A549 (cell line): ENCODE data around the gene INSL4. TPM values are rescaled to one million over a fixed set of nuclear protein-coding genes. Genes with fewer than 3 reads are reported as not detected.

Experiments used
- ATAC-seq, 2 experiments: fragments of 200-7000 bp in 1 of 2; fragments of >200 bp in 1 of 2; cut with Nextera tagmentation in 1 of 2; cut with Tn5 transposase in 1 of 2; 3 replicates each; pipeline versions ENCODE4 v1.8.0 to v1.9.1; 2018 to 2020; ENCODE audit warnings: mild to moderate bottlenecking in 1 of 2, moderate library complexity in 1 of 2
- CTCF ChIA-PET: fragments of 300-600 bp; sonication (Branson Sonifier 250); formaldehyde crosslinking; extraction: SDS; loops from one replicate; lab custom pipeline; 2021; ENCODE audit warnings: antibody characterized with exemption, inconsistent platforms; lab: Yijun Ruan, JAX
- POLR2A ChIA-PET: fragments of 350-600 bp; formaldehyde crosslinking; extraction: SDS; loops from one replicate; lab custom pipeline; 2021; ENCODE audit warnings: antibody characterized with exemption, inconsistent platforms; lab: Yijun Ruan, JAX
- DNase-seq, 2 experiments: peaks; one replicate each; pipeline versions ENCODE4 v3.0.0 to v3.0.0-alpha.2; 2011 to 2016; ENCODE audit warnings: low read depth in 1 of 2, low spot score in 1 of 2
- FAIRE-seq: peaks from 2 replicates; lab custom pipeline; 2011; peaks lifted over from hg19 to GRCh38; lab: Jason Lieb, UNC
- H3K27ac ChIP-seq, 2 experiments: fragments of >200 bp; sonication (Bioruptor Twin); formaldehyde crosslinking; 3 replicates each; pipeline ENCODE4 v1.5.1; 2016 to 2017
- H3K4me1 ChIP-seq: fragments of >200 bp; sonication (Bioruptor Twin); formaldehyde crosslinking; 3 replicates; pipeline ENCODE4 v1.6.1; 2016
- H3K4me2 ChIP-seq: fragments of >200 bp; sonication (Bioruptor Twin); formaldehyde crosslinking; 3 replicates; pipeline ENCODE4 v1.6.1; 2016
- H3K4me3 ChIP-seq: fragments of >200 bp; sonication (Bioruptor Twin); formaldehyde crosslinking; 3 replicates; pipeline ENCODE4 v1.5.1; 2016
- H3K9me3 ChIP-seq: fragments of >200 bp; sonication (Bioruptor Twin); formaldehyde crosslinking; 3 replicates; pipeline ENCODE4 v1.6.1; 2016
- EHF ChIP-seq: fragments of 250-450 bp; sonication (Bioruptor Pico); IDR thresholded peaks from 2 replicates; pipeline ENCODE4 v1.5.0; 2020; ENCODE audit warnings: mild to moderate bottlenecking
- ESRRA ChIP-seq: fragments of 150-350 bp; IDR thresholded peaks from 2 replicates; pipeline ENCODE4 v1.6.1; 2014; ENCODE audit warnings: mild to moderate bottlenecking, low read length, borderline replicate concordance
- HDAC2 ChIP-seq: fragments of 200-600 bp; sonication (generic); IDR thresholded peaks from 2 replicates; pipeline ENCODE4 v1.6.1; 2016
- HEYL ChIP-seq: fragments of 250-450 bp; sonication (Bioruptor Pico); IDR thresholded peaks from 2 replicates; pipeline ENCODE4 v1.8.0; 2021; ENCODE audit warnings: mild to moderate bottlenecking, moderate library complexity
- HOXB5 ChIP-seq: fragments of 250-450 bp; sonication (Bioruptor Pico); IDR thresholded peaks from 2 replicates; pipeline ENCODE4 v1.5.0; 2020; ENCODE audit warnings: mild to moderate bottlenecking, moderate library complexity
- KDM1A ChIP-seq: fragments of 200-600 bp; sonication (generic); IDR thresholded peaks from 2 replicates; pipeline ENCODE4 v1.6.1; 2016; ENCODE audit warnings: low read depth, mild to moderate bottlenecking
- MAZ ChIP-seq: fragments of 150-350 bp; IDR thresholded peaks from 2 replicates; pipeline ENCODE4 v1.6.1; 2014; ENCODE audit warnings: antibody characterized with exemption, low read depth, low read length, borderline replicate concordance
- NPAS2 ChIP-seq: fragments of 250-450 bp; sonication (Bioruptor Pico); IDR thresholded peaks from 2 replicates; pipeline ENCODE4 v1.8.0; 2022; ENCODE audit warnings: mild to moderate bottlenecking, moderate library complexity, borderline replicate concordance
- PHF8 ChIP-seq: fragments of 200-600 bp; sonication (generic); IDR thresholded peaks from 2 replicates; pipeline ENCODE4 v1.6.1; 2016; ENCODE audit warnings: low read depth, mild to moderate bottlenecking, antibody characterized with exemption, moderate library complexity, borderline replicate concordance
- RFX5 ChIP-seq: fragments of 450-650 bp; IDR thresholded peaks from 2 replicates; pipeline ENCODE4 v1.7.1; 2014; ENCODE audit warnings: antibody characterized with exemption, mild to moderate bottlenecking, moderate library complexity
- RNF2 ChIP-seq: fragments of 200-600 bp; sonication (generic); IDR thresholded peaks from 2 replicates; pipeline ENCODE4 v1.6.1; 2016; ENCODE audit warnings: low read depth, mild to moderate bottlenecking, antibody characterized with exemption, moderate library complexity, borderline replicate concordance
- SMC3 ChIP-seq: fragments of >200 bp; sonication (Bioruptor Twin); formaldehyde crosslinking; IDR thresholded peaks from 3 replicates; pipeline ENCODE4 v1.6.1; 2018; ENCODE audit warnings: inconsistent platforms
- SREBF2 ChIP-seq: fragments of 450-650 bp; IDR thresholded peaks from 2 replicates; pipeline ENCODE4 v1.6.1; 2014; ENCODE audit warnings: mild to moderate bottlenecking, moderate library complexity
- TFCP2L1 ChIP-seq: fragments of 250-450 bp; sonication (Bioruptor Pico); IDR thresholded peaks from 2 replicates; pipeline ENCODE4 v1.5.0; 2021; ENCODE audit warnings: mild to moderate bottlenecking
- WGBS: methylation state at CpG from one replicate; pipeline ENCODE4 v1.1.6; 2017; ENCODE audit errors: missing lambda C conversion rate; 5-methylcytosine and 5-hydroxymethylcytosine counted together
- polyA plus RNA-seq, 4 experiments: library from polyadenylated mRNA; depleted of rRNA in 3 of 4; stranded (reverse); fragments of >200 nt; fragmentation: RNase III in 1 of 4; extraction: RNeasy Plus Mini Kit Qiagen cat#74134 plus additional on column Dnase treatment in 1 of 4; gene quantifications; 2 replicates in 3 of 4; 3 replicates in 1 of 4; pipeline ENCODE4 v1.2.3, GENCODE V29; 2011 to 2017
- small RNA-seq, 6 experiments: library from RNA; depleted of rRNA; stranded (forward); fragments of <200 nt; gene quantifications; one replicate each; pipeline ENCODE3, GENCODE V24; 2012
- TF ChIP-seq, protein P1 (sequence below): IDR thresholded peaks from 2 replicates; pipeline ENCODE4 v1.6.1; 2012
- TF ChIP-seq, protein P2 (sequence below): IDR thresholded peaks from 2 replicates; pipeline ENCODE4 v1.6.1; 2012; ENCODE audit warnings: low read depth, borderline replicate concordance
- TF ChIP-seq, protein P3 (sequence below): fragments of >200 bp; sonication (Bioruptor Twin); formaldehyde crosslinking; IDR thresholded peaks from 3 replicates; pipeline ENCODE4 v1.5.1; 2016

The INSL4 gene
- polyA plus RNA-seq, 2 of the 4 experiments (the other 2 are of a cell fraction): 12.1 to 54.0 TPM

DNA sequence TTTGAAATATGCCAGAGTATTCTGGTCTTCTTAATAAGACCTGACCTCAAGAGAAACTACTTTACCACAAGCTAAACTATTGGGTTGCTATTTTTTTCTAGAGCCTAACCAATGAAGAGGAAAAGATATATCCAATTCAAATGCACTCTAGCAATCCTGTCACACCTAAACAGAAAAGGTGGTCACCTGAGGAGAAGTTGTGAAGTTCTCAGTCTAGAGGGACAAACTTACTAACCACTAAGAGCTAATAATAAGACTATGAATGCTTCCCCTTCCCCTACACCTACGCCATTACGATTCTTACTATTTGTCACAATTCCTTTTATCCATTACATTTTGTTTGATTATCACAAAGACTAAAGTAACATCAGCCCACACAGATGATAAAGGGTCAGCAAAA lies 43.6 kb downstream of the INSL4 start:
- TF ChIP-seq KDM1A (no peak), PHF8 (no peak)
- TF ChIP-seq, protein P1, sequence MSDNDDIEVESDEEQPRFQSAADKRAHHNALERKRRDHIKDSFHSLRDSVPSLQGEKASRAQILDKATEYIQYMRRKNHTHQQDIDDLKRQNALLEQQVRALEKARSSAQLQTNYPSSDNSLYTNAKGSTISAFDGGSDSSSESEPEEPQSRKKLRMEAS: no peak
- Histone ChIP-seq H3K27ac (no peak overlapping the region), H3K4me2 (no peak overlapping the region), H3K4me3 (no peak overlapping the region), H3K4me1 (no peaks in the 10 kb centered on the region), H3K9me3 (no peaks in the 10 kb centered on the region)
- CTCF ChIA-PET: interaction anchor here (1.4 to 2.5 kb wide), 3 partner anchors 11 to 89 kb away, joined by 5 to 8 read pairs (median 6); no protein-coding TSS in a partner anchor
- FAIRE-seq: no peak
- ATAC-seq: no peak
- whole genome bisulfite sequencing: 78% methylated on average over 2 of the region's 2 CpGs
- POLR2A ChIA-PET: no interaction called here
- no peak for DNase-seq

DNA sequence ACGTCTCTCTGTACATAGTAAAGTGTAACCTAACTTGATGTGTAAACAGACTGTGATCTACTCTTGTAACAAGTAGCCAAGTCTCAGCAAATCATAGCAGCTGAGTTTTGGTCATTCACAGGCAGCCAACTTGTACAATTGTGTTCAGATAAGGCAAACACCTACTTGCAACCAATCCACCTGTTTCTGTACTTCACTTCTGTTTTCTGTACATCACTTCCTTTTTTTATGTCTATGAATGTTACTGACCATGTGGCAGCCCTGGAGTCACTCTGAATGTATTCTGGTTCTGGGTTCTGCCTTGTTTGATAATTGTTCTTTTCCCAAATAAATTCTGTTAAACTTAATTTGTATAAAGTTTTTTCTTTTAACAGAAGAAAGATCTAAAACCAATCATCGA lies 47.3 kb downstream of the INSL4 start:
- CTCF ChIA-PET: no interaction called here
- POLR2A ChIA-PET: no interaction called here
- TF ChIP-seq PHF8 (no peak), EHF (CRISPR knock-in tag) (no peak), HOXB5 (CRISPR knock-in tag) (no peak), ESRRA (no peak), SREBF2 (no peak), HEYL (CRISPR knock-in tag) (no peak), MAZ (no peak), RNF2 (no peak), SMC3 (no peak), RFX5 (no peak), HDAC2 (no peak), NPAS2 (no peak), TFCP2L1 (CRISPR knock-in tag) (no peak)
- TF ChIP-seq, protein P2, sequence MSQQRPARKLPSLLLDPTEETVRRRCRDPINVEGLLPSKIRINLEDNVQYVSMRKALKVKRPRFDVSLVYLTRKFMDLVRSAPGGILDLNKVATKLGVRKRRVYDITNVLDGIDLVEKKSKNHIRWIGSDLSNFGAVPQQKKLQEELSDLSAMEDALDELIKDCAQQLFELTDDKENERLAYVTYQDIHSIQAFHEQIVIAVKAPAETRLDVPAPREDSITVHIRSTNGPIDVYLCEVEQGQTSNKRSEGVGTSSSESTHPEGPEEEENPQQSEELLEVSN: no peak
- TF ChIP-seq, protein P3, sequence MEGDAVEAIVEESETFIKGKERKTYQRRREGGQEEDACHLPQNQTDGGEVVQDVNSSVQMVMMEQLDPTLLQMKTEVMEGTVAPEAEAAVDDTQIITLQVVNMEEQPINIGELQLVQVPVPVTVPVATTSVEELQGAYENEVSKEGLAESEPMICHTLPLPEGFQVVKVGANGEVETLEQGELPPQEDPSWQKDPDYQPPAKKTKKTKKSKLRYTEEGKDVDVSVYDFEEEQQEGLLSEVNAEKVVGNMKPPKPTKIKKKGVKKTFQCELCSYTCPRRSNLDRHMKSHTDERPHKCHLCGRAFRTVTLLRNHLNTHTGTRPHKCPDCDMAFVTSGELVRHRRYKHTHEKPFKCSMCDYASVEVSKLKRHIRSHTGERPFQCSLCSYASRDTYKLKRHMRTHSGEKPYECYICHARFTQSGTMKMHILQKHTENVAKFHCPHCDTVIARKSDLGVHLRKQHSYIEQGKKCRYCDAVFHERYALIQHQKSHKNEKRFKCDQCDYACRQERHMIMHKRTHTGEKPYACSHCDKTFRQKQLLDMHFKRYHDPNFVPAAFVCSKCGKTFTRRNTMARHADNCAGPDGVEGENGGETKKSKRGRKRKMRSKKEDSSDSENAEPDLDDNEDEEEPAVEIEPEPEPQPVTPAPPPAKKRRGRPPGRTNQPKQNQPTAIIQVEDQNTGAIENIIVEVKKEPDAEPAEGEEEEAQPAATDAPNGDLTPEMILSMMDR: no peak
- TF ChIP-seq, all 56 proteins: peak for 0

More for the DNA sequence above, 47.3 kb downstream of the INSL4 start:
- WGBS: 25% methylated on average over 2 of the region's 2 CpGs
- Histone ChIP-seq H3K27ac (no peak overlapping the region), H3K4me1 (no peaks in the 10 kb centered on the region), H3K4me3 (no peak overlapping the region), H3K4me2 (no peak overlapping the region), H3K9me3 (no peaks in the 10 kb centered on the region)
- FAIRE-seq (no peak), ATAC-seq (no peak), DNase-seq (no peak)

Small RNA genes within 50 kb of the gene (small RNA-seq; reads per million reads assigned to genes)
- gene AL133547.1: 0 reads per million in 6 experiments

Other genes starting within 250 kb of the INSL4 start
- gene JAK2, start 246.1 kb upstream of the INSL4 start, polyA plus RNA-seq (2011; rRNA removed): 6.5 and 7.7 TPM in 2 replicates
- 2.6 to 3.1 TPM (median 2.9 TPM) in 3 replicates for gene JAK2, start 246.1 kb upstream of the INSL4 start, polyA plus RNA-seq (2017; fragmentation: RNase III; extraction: RNeasy Plus Mini Kit Qiagen cat#74134 plus additional on column Dnase treatment)
- not detected in 2 replicates for gene INSL6, start 45.8 kb upstream of the INSL4 start, polyA plus RNA-seq (2011; rRNA removed)
- gene INSL6, start 45.8 kb upstream of the INSL4 start, polyA plus RNA-seq (2017; fragmentation: RNase III; extraction: RNeasy Plus Mini Kit Qiagen cat#74134 plus additional on column Dnase treatment): not detected in 3 replicates
- gene RLN2, start 73.3 kb downstream of the INSL4 start, polyA plus RNA-seq (2011; rRNA removed): 1.3 and 1.5 TPM in 2 replicates
- gene RLN2, start 73.3 kb downstream of the INSL4 start, polyA plus RNA-seq (2017; fragmentation: RNase III; extraction: RNeasy Plus Mini Kit Qiagen cat#74134 plus additional on column Dnase treatment): 0.34 to 0.66 TPM (median 0.38 TPM) in 3 replicates
- gene RLN1, start 108.5 kb downstream of the INSL4 start, polyA plus RNA-seq (2011; rRNA removed): 0.23 and 0.26 TPM in 2 replicates
- 0.13 to 0.26 TPM in 2 of 3 replicates, not detected in the other for gene RLN1, start 108.5 kb downstream of the INSL4 start, polyA plus RNA-seq (2017; fragmentation: RNase III; extraction: RNeasy Plus Mini Kit Qiagen cat#74134 plus additional on column Dnase treatment)
- gene PLGRKT, start 206.5 kb downstream of the INSL4 start, polyA plus RNA-seq (2011; rRNA removed): 22.4 and 37.7 TPM in 2 replicates
- 24.3 to 26.8 TPM (median 25.1 TPM) in 3 replicates for gene PLGRKT, start 206.5 kb downstream of the INSL4 start, polyA plus RNA-seq (2017; fragmentation: RNase III; extraction: RNeasy Plus Mini Kit Qiagen cat#74134 plus additional on column Dnase treatment)
- gene CD274, start 219.1 kb downstream of the INSL4 start, polyA plus RNA-seq (2011; rRNA removed): 6.4 and 6.8 TPM in 2 replicates
- gene CD274, start 219.1 kb downstream of the INSL4 start, polyA plus RNA-seq (2017; fragmentation: RNase III; extraction: RNeasy Plus Mini Kit Qiagen cat#74134 plus additional on column Dnase treatment): 3.0 to 3.4 TPM (median 3.2 TPM) in 3 replicates